ENCODE measurements around the gene LAMA3.
A peak's percentile ranks its signal among the peaks of the same experiment; 100 is the strongest.
"Not testable (repeated sequence)": the region's sequence is repeated elsewhere in the genome, so short reads cannot be mapped to it uniquely, and the experiment has no call there.

The LAMA3 gene

DNA sequence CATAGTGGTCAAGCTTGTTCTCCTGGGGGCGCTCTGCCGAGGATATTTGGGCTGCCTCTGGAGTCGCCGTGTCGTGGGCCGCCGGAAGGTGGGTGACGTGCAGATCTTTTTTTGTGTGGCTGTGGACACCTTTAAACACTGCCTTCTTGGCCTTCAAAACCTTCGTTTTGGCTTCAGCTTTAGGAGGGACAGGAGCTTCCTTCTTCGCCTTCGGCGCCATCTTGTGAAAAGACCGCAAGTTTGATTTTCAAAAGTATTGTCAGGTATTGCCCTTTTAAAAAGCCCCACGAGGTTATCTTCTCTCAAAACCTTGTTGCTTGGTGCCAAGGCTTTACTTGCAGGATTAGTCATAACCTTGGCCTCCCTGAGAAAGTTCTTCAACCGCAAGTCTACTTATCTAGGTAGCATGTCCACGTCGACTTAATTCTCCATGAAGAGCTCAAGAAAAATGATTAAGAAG, 20.8 kb downstream of the LAMA3 start:
- no peak for DNase-seq

DNA sequence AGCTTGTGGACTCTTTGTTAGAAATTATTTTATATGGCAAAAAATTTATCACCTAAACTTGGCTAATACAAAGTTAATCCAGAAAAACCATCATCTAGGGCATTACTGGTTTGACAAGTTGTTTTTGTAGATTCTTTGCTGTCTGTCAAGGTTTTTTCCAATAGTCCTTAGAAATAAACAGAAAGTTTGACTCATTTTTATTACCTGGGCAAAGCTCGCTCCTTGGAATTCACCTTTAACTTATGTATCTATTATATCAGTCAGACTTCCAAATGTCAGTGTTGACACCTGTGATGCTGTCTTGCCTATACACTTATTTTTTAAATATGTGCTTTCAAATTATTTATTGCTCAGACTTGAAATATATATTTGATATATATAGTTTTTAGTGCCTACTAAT, 21.7 kb downstream of the LAMA3 start:
- no peak for DNase-seq

DNA sequence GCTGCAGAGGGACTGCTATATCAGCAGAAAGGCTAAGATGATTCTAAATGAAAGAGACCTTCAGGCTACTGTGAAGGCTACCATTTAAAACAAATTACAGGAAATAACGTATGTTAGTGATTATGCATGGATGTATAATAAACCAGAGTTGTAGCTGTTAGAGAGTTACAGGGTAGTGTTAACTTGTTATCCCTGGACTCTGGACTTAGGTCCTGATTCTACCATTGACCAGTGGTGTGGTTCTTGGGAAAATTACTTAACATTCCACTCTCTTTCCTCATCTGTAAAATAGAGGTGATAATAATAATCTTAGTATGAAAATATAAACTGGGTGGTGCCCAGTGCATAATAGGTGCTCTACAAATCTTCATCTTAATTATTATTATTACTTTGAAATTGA, 22.2 kb downstream of the LAMA3 start:
- DNase-seq: no peak

DNA sequence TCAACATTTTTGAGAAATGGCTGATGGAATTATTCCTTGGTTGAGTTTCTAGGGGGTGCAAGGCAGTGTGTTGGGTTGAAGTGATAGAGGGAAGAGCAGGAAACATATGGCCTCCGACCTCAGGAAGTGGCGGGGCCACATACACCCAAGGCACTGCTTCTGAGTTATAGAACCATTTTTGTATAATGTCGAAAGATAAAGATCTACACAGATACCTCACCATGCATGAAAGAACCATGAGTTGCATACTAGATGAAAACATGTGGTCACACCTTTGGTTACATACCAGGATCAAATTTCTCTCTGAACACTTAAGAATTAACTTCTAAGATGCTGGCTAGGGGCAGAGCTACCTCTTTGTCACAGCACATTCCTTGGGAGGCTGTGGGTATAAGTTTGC, 23.2 kb downstream of the LAMA3 start:
- DNase-seq: no peak

DNA sequence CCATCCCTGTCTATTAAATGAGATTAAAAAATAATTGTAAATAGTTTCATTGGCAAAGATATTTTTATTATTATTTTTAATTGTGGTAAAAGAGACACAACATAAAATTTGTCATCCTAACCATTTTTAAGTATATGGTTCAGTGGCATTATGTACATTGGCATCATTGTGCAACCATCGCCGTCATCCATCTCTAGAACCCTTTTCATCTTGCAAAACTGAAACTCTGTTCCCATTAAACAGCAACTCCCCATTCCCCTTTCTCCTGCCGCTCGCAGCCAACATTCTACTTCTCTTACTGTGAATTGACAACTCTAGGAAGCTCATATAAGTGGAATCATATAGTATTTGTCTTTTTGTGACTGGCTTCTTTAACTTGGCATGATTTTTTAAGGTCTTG, 25.3 kb downstream of the LAMA3 start:
- DNase-seq: no peak

DNA sequence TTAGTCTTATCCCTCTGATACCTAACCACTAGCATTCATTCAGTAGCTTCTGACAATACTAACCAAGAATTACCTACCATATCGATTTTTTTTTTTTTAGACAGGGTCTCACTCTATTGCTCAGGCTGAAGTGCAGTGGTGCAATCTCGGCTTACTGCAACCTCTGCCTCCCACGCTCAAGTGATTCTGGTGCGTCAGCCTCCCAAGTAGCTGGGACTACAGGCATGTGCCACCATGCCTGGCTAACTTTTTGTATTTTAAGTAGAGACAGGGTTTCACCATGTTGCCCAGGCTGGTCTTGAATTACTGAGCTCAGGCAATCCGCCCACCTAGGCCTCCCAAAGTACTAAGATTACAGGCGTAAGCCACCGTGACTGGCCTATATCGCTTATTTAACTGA, 26.8 kb downstream of the LAMA3 start:
- not testable (repeated sequence) for DNase-seq

DNA sequence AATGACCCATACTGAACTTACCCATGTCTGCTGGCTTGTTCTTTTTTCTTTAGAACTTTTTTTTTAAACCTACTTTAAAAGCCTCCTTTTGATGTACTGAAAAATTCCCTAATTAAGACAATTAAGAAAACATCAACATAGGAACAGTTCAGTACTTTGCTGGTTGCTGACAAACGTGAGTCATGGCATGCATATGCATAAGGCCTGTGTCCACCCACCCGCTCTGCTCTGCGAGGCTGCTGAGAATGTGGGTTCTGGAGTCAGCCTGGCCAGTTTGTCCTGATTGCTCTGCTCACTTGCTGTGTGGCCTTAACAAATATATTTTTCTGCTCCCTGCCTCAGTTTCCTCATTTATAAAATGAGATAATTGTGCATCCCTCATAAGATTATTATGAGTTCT, 27.3 kb downstream of the LAMA3 start:
- DNase-seq: peak; percentile 74

DNA sequence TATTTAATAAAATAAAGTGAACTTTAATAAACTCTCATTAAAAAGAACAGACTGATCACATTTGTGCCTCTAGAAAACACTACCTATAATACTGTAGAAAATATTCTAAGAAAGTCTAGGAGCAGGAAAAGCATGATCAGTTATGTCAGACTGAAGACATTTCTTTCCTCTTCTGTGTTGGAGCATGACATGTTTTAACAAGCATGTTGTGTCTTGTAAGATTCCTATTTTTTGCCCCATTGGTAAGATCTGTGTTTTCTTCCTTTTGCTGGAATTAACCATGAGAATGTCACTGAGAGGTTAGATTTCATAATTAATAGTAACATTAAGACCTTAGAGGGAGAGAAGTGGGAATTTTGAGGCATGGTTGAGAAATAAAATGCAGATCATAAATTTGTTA, 27.7 kb downstream of the LAMA3 start:
- DNase-seq: no peak

DNA sequence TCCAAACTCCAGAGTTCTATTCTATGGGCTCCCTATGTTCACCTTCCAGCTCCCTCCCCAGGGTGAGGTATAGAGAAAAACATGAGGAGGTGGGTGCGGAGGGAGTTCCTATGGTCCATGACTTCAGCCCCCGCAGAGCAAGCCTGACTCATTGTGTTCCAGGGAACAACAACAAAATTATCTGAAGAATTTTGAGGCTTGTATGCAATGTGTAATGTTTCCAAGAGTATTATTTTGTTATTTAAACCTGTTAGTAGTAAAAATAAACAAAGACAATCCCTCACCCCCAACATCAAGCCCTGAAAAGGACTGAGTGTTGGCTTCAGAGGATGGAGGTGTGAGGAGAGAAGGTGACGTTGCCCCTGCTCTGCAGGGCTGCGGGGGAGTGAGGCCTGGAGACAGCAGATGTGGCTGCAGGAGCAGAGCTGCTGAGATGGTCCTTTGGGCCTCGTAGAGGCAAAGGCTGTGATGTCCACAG, 29.0 kb downstream of the LAMA3 start:
- peak; percentile 35 for DNase-seq

DNA sequence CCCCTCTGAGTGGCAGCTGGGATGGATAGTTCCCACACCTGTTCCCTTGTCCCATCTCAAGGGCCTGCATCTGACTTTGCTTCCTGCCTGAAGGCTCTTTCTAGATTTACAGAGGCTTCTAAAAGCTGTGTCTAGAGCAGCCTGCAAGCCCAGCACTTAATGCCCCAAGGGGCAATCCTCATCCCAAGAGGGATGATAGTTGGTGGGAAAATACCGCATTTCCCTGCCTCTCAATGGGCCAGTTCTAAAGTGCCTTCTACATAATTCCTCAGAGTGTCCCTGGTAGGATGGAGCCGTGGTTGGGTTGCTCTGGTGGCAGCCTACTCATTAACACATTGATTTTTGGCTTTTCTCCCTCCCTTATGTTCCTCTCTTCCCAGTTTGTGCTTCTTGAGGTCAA, 29.5 kb downstream of the LAMA3 start:
- no peak for DNase-seq

DNA sequence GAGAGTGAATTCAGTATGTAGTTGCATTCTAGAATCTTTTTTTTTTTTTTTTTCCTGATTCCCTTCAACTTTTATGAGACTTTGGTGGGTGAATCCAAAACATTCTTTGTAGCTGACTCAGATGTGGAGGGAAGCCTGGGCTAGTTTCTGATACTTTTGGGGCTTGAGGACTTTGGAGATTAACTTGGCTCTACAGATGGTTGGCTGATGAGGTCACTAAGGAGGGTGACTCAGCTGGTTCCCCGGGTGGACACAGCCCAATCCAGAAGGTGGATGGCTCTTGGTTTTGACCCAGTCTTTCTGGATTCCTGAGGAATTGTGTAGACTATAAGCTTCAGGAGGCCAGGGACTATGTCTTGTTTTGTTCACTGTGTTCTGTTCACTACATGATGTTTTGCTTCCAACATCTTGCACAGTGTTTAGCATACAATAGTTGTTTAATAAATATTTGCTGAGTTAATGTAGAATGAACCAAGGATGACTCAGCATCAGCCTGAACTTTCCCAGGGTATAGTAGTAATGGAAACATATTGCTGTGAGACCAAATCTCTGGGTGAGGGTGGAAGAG, 30.5 kb downstream of the LAMA3 start:
- DNase-seq: peak; percentile 99

DNA sequence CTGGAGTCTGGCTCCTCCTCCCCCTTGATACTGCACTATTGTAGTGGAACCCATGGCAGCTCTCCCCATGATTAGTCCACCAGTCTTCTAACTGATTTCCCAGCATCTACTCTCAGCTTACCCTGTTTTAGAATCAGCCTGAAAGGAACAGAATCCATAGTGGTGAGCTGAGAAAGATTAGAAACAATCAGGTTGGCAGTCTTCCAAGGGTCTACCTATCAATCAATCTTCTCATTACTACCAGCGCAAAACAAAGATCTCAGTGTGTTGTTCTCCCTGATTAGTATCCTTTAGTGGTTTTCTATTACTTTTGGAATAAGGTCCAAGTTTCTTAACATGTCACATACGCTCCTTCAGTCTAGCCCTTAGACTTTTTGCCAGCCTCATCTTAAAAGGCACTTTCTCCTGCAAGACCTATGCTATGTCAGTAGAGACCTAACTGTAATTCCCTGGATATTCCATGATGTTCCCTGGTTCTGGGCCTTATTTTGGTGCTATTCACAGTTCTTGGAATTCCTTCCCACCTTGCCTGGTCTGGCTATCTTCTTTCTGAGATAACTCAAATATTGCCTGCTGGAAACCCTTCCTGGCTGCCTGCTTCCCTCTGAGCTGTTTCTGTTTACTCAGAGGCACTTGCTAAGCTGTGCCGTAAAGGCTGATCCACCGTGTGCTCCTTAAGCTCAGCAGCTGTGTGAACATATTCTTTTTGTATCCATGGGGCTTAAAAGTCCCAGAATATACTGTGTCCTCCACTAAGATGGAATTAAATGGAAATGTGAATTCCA, 32.6 kb downstream of the LAMA3 start:
- DNase-seq: no peak

DNA sequence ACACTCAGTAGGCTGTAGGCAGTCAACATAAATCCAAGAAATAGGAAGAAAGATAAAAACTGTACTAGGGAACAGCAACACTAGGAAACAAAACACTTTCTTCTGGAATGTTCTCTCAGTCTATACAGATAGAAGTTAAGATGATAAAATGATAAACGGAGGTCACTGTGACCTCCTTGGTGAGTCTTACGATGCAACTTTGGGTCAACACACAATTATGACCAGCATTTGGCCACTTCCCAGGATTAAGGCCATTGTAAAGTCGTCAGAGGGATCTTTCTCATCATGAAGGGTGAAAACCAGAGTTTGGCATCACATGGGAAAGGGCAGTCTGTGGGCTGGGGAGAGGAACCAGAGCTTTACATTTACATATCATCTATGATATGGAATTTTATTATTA, 33.4 kb downstream of the LAMA3 start:
- DNase-seq: no peak

DNA sequence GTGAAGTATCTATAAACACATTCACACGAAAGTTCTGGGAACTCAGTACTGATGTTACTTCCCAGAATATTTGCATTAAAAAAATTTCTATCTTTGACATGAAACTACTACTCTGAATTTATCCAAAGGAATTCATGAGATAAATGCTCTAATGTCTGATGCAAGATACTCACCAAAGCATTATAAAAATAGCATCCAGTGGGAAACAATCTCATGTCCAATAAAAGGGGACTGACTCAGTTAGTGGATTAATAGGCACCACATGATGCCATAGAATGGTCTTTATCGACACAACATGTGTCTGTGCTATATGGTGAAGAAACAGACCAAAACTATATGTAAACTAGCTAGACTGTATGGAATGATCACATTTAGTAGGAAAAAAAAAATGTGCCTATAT, 33.9 kb downstream of the LAMA3 start:
- DNase-seq: peak; percentile 74

DNA sequence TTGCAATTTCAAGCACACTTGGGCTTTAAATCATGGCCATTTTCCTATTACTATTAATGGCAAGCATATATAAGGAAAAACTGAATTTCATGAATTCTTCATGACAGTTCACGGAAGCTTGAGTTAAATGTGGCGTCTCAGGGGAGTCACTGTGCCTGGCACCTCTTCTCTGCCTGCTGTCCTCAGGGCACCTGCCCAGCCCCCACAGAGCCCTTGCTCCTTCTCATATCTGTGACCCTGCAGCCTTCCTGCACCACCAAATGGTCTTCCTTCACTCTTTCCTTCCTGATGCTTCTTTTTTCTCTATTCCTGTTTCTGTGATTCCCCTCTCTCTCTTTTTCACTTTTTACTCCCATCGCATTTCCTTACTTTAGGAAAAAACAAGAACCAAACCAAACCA, 35.4 kb downstream of the LAMA3 start:
- no peak for DNase-seq

DNA sequence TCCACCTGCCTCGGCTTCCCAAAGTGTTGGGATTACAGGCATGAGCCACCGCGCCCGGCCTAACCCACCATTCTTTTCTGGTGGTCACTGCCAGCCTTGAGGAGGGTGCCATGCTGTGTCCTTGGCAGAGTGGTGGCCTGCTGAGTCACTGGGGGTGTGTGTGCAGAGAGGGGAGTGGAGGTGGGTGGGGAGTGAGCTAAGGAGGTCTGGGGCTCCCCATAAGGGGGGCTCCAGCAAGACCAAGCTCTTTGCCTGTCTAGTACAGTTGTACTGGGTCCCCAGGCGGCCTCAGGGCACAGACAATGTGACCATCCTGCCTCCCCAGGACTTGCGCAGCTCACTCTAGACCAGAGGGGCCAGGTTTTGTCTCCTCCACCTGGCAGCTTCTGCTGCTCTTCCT, 36.1 kb downstream of the LAMA3 start:
- DNase-seq: no peak

DNA sequence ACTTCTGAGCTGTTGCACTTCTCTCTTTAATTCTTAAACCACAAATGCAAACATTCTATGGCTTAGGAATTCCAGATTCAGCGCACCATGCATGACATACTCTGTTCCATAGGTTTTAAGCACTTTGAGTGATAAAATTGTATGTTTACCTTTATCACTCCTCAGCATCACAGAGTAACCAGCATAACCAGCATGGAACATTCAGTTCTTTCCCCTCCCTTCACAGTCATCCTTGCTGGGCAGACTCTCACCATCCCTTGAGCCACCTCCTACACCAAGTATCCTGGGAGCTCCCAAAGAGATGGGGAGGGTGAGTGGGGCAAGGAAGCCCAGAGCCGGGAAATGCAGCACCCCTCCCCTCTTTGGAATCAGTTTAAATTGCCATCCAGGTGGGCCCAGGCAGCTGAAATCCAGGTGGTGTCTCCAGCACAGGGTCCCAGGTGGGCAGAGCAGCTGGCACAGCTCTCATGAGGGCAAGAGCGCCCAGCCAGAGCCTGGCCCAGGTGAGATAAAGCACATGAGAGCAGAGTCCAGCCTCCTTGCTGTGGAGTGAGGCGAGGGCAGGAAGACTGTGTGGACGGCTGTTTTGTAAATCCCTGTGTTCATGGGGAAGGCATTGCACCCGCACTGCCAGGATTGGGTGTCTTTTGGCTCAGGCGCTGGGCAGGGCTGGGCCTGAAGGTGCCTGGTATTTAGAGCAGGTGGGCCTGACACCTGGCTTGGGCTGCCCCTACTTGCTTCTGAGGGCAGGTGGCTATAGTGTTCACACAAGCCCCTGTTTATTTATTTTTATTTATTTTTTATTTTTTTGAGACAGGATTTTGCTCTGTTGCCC, 36.8 kb downstream of the LAMA3 start:
- DNase-seq: no peak

DNA sequence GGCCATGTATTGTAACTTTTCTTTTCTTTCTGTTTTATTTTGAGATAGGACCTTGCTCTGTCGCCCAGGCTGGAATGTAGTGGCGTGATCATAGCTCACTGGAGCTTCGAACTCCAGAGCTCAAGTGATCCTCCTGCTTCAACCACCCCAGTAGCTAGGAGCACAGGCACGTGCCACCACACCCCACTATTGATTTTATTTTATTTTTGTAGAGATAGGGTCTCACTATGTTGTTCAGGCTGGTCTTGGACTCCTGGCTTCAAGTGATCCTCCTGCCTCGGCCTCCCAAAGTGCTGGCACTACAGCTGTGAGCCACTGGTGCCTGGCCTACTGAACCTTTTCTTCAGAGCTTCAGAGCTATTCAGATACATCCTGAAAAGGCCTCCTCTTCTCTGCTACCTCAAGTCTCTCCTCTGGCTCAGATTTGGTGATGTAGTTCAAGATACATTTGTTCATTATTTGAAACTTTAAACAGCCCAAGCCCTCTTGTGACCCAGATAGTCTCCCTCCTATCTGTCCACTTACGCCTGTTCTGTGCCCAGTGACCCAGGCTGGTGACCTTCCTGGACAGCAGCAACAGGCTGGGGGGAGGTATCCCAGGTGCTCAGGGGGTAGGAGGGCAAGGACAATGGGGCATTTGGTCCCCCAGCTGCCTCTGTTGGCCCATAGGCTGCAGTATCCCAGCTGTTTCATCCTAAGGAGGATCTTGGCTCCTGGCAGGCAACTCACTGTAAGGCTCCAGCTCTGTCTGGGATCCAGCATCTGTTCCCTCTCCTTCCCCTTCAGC, 38.6 kb downstream of the LAMA3 start:
- DNase-seq: no peak

DNA sequence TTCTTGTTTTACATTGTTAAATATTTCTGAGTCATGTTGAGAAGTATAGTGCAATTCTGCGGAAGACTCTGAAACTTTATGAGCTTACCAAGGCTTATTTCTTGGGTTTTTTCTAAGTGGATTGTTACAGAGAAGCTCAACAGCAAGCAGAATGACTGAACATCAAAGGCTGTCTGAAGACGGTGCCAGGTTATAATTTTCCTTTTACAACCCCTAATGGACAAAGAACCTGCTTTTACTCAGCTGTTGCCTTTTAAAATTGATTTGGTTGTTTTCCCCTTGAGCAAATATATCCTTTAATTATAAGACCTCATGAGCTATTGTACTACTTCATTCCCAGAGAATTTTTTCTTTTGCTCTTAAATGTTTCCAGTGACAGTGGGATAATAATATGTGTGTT, 41.6 kb downstream of the LAMA3 start:
- DNase-seq: no peak

DNA sequence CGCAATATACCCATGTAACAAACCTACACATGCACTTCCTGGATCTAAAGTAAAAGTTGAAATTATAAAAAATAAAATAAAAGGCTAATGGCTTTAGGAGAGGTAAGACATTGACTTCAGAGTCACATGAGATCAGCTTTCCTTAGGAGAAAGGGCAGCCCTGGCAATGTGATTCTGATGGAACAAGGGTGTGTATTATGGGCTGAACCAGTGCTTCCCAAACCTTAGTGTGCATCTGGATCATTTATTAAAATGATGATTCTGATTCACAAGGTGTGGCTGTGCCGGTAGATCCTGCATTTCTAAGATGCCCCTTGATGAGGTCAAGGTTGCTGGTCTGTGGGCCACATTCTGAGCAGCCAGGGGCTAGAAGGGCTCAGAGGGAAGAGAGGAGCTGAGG, 42.6 kb downstream of the LAMA3 start:
- DNase-seq: no peak

DNA sequence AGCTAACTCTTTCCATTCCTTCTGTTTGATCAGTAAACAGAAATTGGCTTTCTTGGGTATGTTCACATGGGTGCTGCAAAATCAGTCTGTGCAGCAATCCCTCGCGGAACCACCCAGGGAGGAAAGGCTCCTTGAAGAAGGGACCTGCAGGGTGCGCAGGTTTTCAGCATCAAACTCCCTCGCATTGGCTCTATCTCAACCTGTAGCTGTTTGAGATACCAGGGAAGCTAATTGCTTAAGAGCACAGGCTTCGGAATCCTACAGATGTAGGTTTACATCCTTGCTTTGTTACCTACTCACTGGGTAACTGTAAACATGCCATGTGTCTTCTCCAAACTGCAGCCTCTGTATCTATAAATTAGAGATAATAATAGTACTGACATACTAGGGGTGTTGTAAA, 43.2 kb downstream of the LAMA3 start:
- DNase-seq: no peak

DNA sequence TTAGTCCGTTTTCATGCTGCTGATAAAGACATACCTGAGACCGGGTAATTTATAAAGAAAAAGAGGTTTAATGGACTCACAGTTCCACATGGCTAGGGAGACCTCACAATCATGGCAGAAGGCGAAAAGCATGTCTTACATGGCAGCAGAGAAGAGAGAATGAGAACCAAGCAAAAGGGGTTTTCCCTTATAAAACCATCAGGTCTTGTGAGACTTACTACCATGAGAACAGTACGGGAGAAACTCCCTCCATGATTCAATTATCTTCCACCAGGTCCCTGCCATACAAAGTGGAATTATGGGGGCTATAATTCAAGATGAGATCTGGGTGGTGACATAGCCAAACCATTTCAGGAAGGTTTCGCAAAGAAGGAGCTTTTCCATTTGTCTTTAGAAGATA, 44.0 kb downstream of the LAMA3 start:
- DNase-seq: not testable (repeated sequence)

DNA sequence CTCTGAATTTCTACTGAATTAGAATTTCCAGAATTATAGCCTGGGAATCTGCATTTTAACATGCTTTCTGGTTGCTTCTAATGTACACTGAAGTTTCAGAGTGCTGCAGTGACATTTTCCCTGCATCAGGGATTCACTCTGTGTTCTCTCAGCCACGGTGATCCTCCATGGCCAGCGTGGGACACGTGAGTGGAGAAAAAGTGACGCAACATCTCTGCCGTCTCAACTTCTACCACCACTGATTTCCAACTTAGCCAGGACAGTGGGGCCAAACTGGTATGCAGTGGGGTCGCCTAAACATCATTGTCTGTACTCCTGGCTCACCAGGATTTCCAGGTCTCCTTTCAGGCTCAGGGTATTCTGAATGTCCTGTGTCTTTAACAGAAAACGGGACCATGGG, 44.6 kb downstream of the LAMA3 start:
- DNase-seq: no peak

All from fibroblast of upper back skin (primary cell).